PC-9 (cell line): ENCODE measurements around the gene ADAMTS7. TPM values are rescaled to one million over a fixed set of nuclear protein-coding genes. Genes with fewer than 3 reads are reported as not detected.
A peak's percentile ranks its signal among the peaks of the same experiment; 100 is the strongest.

Experiments
- BruUV-seq: library from RNA; stranded (reverse); fragments of 400-500 nt; replicated peaks from 2 replicates; lab custom pipeline; 2021; lab: Mats Ljungman, UMichigan
- CTCF ChIA-PET: fragments of 300-600 bp; sonication (Branson Sonifier 250); formaldehyde crosslinking; loops from one replicate; lab custom pipeline; 2022; ENCODE audit warnings: antibody characterized with exemption; lab: Charles Lee
- POLR2A ChIA-PET: fragments of 300-600 bp; sonication (Branson Sonifier 250); formaldehyde crosslinking; loops from one replicate; lab custom pipeline; 2022; ENCODE audit warnings: antibody characterized with exemption; ENCODE audit not compliant: unreplicated experiment; lab: Charles Lee
- DNase-seq, 2 experiments: peaks; one replicate each; pipeline versions ENCODE4 v3.0.0 to v3.0.0-alpha.2; 2015 to 2022; ENCODE audit warnings: mixed read lengths in 1 of 2
- H2AFZ ChIP-seq: fragments of 200-600 bp; sonication (generic); 2 replicates; pipeline ENCODE4 v1.8.1; 2017; ENCODE audit warnings: antibody characterized with exemption
- H3F3A ChIP-seq: fragments of 200-600 bp; sonication (generic); 2 replicates; pipeline ENCODE4 v1.8.1; 2017; ENCODE audit warnings: antibody characterized with exemption, mild to moderate bottlenecking, low read depth; ENCODE audit not compliant: insufficient read depth
- H3K27ac ChIP-seq: fragments of 200-600 bp; sonication (generic); 2 replicates; pipeline ENCODE4 v1.6.1; 2016; ENCODE audit warnings: mixed run types
- H3K27me3 ChIP-seq: fragments of 200-600 bp; sonication (generic); 2 replicates; pipeline ENCODE4 v1.6.1; 2016; ENCODE audit warnings: low read depth, mixed run types; ENCODE audit not compliant: insufficient read depth
- H3K36me3 ChIP-seq: fragments of 200-600 bp; sonication (generic); 2 replicates; pipeline ENCODE4 v1.6.1; 2016; ENCODE audit warnings: low read depth, mixed run types
- H3K4me1 ChIP-seq: fragments of 200-600 bp; sonication (generic); replicated peaks from 2 replicates; pipeline ENCODE4 v1.6.1; 2016; ENCODE audit warnings: mixed run types; ENCODE audit not compliant: insufficient read depth
- H3K4me2 ChIP-seq: fragments of 200-600 bp; sonication (generic); 2 replicates; pipeline ENCODE4 v1.6.1; 2017; ENCODE audit warnings: mixed run types
- H3K4me3 ChIP-seq: fragments of 200-600 bp; sonication (generic); 2 replicates; pipeline ENCODE4 v1.6.1; 2016; ENCODE audit warnings: mixed run types
- H3K79me2 ChIP-seq: fragments of 200-600 bp; sonication (generic); 2 replicates; pipeline ENCODE4 v1.6.1; 2017; ENCODE audit warnings: low read depth, mixed run types
- H3K9me2 ChIP-seq: fragments of 200-600 bp; sonication (generic); 2 replicates; pipeline ENCODE4 v1.8.1; 2017; ENCODE audit warnings: mild to moderate bottlenecking; ENCODE audit not compliant: insufficient read depth
- H3K9me3 ChIP-seq: fragments of 200-600 bp; sonication (generic); 2 replicates; pipeline ENCODE4 v1.8.1; 2016; ENCODE audit warnings: low read depth; ENCODE audit not compliant: insufficient read depth
- H4K20me1 ChIP-seq: fragments of 200-600 bp; sonication (generic); 2 replicates; pipeline ENCODE4 v1.8.1; 2017; ENCODE audit not compliant: insufficient read depth
- CTCF ChIP-seq: fragments of 200-600 bp; sonication (generic); conservative IDR thresholded peaks from 2 replicates; pipeline ENCODE4 v1.6.1; 2017; ENCODE audit warnings: mixed run types, antibody characterized with exemption, mild to moderate bottlenecking, moderate library complexity
- EZH2 ChIP-seq: fragments of 200-600 bp; sonication (generic); IDR thresholded peaks from 2 replicates; pipeline ENCODE4 v1.8.0; 2017; ENCODE audit warnings: antibody characterized with exemption, low read depth
- intact Hi-C: fragments of 100-400 bp; cut with micrococcal nuclease; formaldehyde crosslinking; loops from one replicate; pipeline ENCODE4 v1.10.0; 2022; ENCODE audit not compliant: unreplicated experiment
- total RNA-seq: library from RNA; stranded (reverse); gene quantifications from 2 replicates; pipeline ENCODE4 v1.2.3, GENCODE V29; 2021

ADAMTS7 gene
- total RNA-seq, 1 experiment from 2014 or later, result 1.3 TPM

- 0 out of 2 replicates have a peak, but pooled peaks cover 3% of the 10 kb centered on the region for H3F3A ChIP-seq
- ChIA-PET POLR2A (no interaction called here), CTCF (no interaction called here)
- TF ChIP-seq CTCF (no peak), EZH2 (no peak)
- no peaks in the 10 kb centered on the region for H3K79me2 ChIP-seq
- no peak overlapping the region for H3K27ac ChIP-seq
- no peaks in the 10 kb centered on the region for H3K36me3 ChIP-seq
- DNase-seq, result no peak
- BruUV-seq, result no TSS peak
- H3K9me2 ChIP-seq, result no peaks in the 10 kb centered on the region
- intact Hi-C loops, result no loop called here
- H3K27me3 ChIP-seq, result no peaks in the 10 kb centered on the region
- H3K4me2 ChIP-seq, result no peak overlapping the region
- H2AFZ ChIP-seq, result no peak overlapping the region
- no peaks in the 10 kb centered on the region for H3K9me3 ChIP-seq
- H4K20me1 ChIP-seq, result no peaks in the 10 kb centered on the region
- H3K4me1 ChIP-seq, result no peaks in the 10 kb centered on the region
- H3K4me3 ChIP-seq, result no peak overlapping the region
Observed at GRCh38 chr15:78715930-78716329, 95.3 kb downstream of the ADAMTS7 start.

DNA sequence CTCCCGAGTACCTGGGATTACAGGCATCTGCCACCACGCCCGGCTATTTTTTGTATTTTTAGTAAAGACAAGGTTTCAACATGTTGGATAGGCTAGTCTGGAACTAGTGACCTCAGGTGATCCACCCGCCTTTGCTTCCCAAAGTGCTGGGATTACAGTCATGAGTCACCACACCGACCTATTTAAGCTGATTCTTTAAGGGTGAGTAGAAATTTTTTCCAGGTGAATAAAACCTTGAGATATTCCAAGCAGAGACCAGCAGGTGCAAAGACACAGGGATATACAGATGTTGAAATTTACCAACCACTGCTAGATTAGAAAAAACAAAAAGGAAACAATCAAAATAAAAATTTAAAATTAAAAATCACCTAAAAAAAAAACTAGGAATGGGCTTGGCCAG is 95.8 kb downstream of the ADAMTS7 start:
- no TSS peak for BruUV-seq
- no peaks in the 10 kb centered on the region for H3K9me2 ChIP-seq
- H3K27me3 ChIP-seq, result no peaks in the 10 kb centered on the region
- H3K27ac ChIP-seq, result no peak overlapping the region
- no peaks in the 10 kb centered on the region for H3K4me1 ChIP-seq
- H4K20me1 ChIP-seq, result no peaks in the 10 kb centered on the region
- TF ChIP-seq EZH2 (no peak), CTCF (no peak)
- H3F3A ChIP-seq, result 0 out of 2 replicates have a peak, but pooled peaks cover 3% of the 10 kb centered on the region
- no peak overlapping the region for H3K4me2 ChIP-seq
- no peaks in the 10 kb centered on the region for H3K9me3 ChIP-seq
- ChIA-PET POLR2A (no interaction called here), CTCF (interaction anchor here (0.7 kb wide), 1 partner anchor 176 kb away, joined by 3 read pairs; no protein-coding TSS in a partner anchor)
- no peaks in the 10 kb centered on the region for H3K36me3 ChIP-seq
- DNase-seq, result peak in 1 of 2 experiments; percentile 36
- H2AFZ ChIP-seq, result no peak overlapping the region
- intact Hi-C loops, result no loop called here
- no peaks in the 10 kb centered on the region for H3K79me2 ChIP-seq
- H3K4me3 ChIP-seq, result no peak overlapping the region

GRCh38 chr15:78714890-78715289 is 96.4 kb downstream of the ADAMTS7 start:
- no peaks in the 10 kb centered on the region for H3K79me2 ChIP-seq
- H3K4me3 ChIP-seq, result no peak overlapping the region
- no peaks in the 10 kb centered on the region for H3K27me3 ChIP-seq
- no peaks in the 10 kb centered on the region for H3K9me3 ChIP-seq
- no peak overlapping the region for H3K4me2 ChIP-seq
- H3K36me3 ChIP-seq, result no peaks in the 10 kb centered on the region
- H3F3A ChIP-seq, result 0 out of 2 replicates have a peak, but pooled peaks cover 3% of the 10 kb centered on the region
- peak in 1 of 2 experiments; percentile 40 for DNase-seq
- ChIA-PET CTCF (interaction anchor here (0.7 kb wide), 1 partner anchor 176 kb away, joined by 3 read pairs; no protein-coding TSS in a partner anchor), POLR2A (no interaction called here)
- no peaks in the 10 kb centered on the region for H3K9me2 ChIP-seq
- no peaks in the 10 kb centered on the region for H4K20me1 ChIP-seq
- no peak overlapping the region for H3K27ac ChIP-seq
- no peaks in the 10 kb centered on the region for H3K4me1 ChIP-seq
- intact Hi-C loops, result no loop called here
- TF ChIP-seq CTCF (no peak), EZH2 (no peak)
- BruUV-seq, result no TSS peak
- H2AFZ ChIP-seq, result no peak overlapping the region
